Choroid plexus epithelial cell (primary cell): Measurements from ENCODE around the gene GPATCH1.

ENCODE experiments used
- DNase-seq: peaks from one replicate; pipeline ENCODE4 v3.0.0-alpha.2; 2010; ENCODE audit warnings: low read depth
- H3K4me3 ChIP-seq: 2 replicates; pipeline ENCODE4 v1.5.1; 2011; ENCODE audit warnings: low read depth, mild to moderate bottlenecking, control low read depth, low read length, moderate library complexity
- TF ChIP-seq, protein P1 (sequence below): conservative IDR thresholded peaks from 2 replicates; pipeline ENCODE4 v1.5.1; 2011; ENCODE audit warnings: low read depth, mild to moderate bottlenecking, control low read depth, inconsistent platforms, low read length, moderate library complexity

Gene GPATCH1

GRCh38 chr19:33089010-33089409 lies 8.0 kb downstream of the GPATCH1 start:
- TF ChIP-seq, protein P1, sequence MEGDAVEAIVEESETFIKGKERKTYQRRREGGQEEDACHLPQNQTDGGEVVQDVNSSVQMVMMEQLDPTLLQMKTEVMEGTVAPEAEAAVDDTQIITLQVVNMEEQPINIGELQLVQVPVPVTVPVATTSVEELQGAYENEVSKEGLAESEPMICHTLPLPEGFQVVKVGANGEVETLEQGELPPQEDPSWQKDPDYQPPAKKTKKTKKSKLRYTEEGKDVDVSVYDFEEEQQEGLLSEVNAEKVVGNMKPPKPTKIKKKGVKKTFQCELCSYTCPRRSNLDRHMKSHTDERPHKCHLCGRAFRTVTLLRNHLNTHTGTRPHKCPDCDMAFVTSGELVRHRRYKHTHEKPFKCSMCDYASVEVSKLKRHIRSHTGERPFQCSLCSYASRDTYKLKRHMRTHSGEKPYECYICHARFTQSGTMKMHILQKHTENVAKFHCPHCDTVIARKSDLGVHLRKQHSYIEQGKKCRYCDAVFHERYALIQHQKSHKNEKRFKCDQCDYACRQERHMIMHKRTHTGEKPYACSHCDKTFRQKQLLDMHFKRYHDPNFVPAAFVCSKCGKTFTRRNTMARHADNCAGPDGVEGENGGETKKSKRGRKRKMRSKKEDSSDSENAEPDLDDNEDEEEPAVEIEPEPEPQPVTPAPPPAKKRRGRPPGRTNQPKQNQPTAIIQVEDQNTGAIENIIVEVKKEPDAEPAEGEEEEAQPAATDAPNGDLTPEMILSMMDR: no peak
- no peak for DNase-seq

DNA sequence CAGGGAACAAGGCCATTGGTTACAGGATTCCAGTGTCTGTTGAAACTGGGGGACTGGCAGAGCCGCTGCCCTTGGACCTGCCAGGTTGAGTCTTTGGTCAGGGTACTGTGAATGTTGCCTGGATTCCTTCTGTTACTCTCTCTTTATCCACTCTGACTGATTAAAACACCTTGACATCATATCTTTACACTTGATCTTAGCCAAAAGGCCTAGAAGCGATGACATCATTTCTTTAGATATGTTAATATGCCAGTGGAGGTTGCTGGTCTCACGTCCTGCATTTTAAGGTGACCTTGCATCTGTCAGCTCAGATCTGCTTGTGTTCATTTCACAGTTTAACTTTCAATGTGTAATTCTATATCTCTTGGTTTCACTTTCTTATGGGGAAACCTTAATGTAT lies 9.2 kb downstream of the GPATCH1 start:
- H3K4me3 ChIP-seq: no peak overlapping the region
- TF ChIP-seq, protein P1: no peak
- DNase-seq: no peak

More at GRCh38 chr19:33089010-33089409, 8.0 kb downstream of the GPATCH1 start:
- no peak overlapping the region for H3K4me3 ChIP-seq

DNA sequence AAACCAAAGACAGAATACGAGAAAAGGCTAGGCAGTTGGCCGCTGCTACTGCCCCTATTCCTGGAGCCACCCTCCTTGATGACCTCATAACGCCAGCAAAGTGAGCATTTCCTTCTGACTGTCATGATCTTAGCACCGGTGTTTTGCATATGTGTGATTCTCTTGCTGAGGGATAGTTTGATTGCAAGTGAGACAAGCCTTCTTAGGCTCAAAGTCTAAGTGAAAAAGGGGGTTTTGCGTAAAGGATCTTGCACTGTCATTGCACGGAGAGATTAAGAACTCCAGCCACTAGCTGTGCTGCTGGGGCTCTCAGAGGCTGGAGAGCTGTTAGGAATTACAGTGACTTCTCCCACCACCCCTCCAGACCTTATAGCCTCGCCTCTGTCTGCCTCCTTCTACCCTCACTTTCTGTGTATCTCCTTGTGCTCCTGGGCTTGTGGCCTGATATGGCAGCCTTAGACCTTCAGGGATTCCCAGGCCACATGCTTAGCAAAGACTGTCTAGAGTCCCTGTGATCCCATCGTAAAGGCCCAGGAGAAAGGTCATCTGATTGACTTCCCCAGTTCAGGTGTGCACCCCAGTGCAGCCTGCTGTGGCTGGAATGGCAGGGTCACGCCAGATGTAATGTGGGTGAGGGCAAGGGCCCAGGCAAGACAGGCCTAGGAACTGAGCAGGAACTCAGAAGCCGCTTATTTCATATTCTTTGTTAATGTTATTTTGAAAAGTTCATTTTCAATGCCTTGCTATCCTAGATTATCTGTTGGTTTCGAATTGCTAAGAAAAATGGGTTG lies 12.6 kb downstream of the GPATCH1 start:
- DNase-seq: no peak
- TF ChIP-seq, protein P1: no peak
- no peak overlapping the region for H3K4me3 ChIP-seq

DNA sequence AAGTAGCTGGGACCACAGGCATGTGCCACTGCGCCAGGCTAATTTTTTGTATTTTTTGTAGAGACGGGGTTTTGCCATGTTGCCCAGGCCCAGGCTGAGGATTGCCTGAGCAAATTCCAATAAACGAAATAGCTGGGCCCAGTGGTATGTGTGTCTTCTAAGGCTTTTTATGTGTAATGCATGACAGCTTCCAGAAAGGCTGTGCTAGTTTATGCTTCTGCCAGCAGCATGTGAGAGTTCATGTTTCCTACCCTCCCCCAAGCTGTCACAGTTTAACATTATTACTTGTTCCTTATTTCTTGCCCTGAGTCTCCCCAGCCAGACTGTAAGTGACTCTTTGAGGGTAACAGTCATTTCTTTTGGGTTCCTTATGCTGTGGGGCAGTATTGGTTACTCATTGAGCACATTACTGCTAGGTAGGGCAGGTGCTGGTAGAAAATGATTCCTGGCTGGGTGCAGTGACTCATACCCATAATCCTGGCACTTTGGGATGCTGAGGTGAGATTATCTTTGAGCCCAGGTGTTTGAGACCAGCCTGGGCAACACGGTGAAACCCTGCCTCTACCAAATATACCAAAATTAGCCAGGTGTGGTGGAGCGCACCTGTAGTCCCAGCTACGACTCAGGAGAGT lies 13.6 kb downstream of the GPATCH1 start:
- TF ChIP-seq, protein P1: no peak
- DNase-seq: no peak
- H3K4me3 ChIP-seq: no peak overlapping the region

GRCh38 chr19:33096005-33096404 lies 15.0 kb downstream of the GPATCH1 start:
- no peak for DNase-seq
- no peak overlapping the region for H3K4me3 ChIP-seq

DNA sequence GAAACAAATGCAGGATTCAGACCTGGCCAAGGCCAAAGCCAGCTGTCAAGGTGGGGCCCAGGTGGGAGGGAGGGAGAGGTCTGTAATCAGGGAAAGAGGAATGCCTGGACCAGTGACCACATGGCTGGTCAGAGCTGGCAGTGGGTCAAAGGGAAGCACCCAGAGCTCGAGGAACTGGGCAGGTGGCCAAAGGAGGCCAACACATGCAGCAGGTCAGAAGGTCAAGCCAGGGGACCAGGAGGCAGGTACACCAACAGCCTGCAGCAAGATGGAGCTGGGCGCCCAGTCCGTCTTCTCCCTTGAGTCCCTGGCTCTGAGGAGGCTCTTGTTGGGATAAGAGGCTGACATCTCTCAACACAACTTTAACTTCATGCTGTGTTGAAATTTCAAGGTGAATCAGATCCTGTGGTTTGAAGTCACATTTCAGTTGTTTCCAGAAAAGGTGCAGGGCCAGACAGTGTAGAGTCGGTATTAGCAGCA lies 17.1 kb downstream of the GPATCH1 start:
- no peak overlapping the region for H3K4me3 ChIP-seq
- peak; percentile 9 for DNase-seq
- TF ChIP-seq, protein P1: no peak

More at GRCh38 chr19:33096005-33096404, 15.0 kb downstream of the GPATCH1 start:
- TF ChIP-seq, protein P1: no peak
